ENCODE measurements around the gene TSR2. TPM values are rescaled to one million over a fixed set of nuclear protein-coding genes. Genes with fewer than 3 reads are reported as not detected.
"Not testable (repeated sequence)": the region's sequence is repeated elsewhere in the genome, so short reads cannot be mapped to it uniquely, and the experiment has no call there.

Gene TSR2
- polyA plus RNA-seq, 6 donors from 2014 or later: 63.7 to 91.9 (median 71.3) TPM

- Mint-ChIP-seq H3K27ac (no peak overlapping the region), H3K4me1 (peaks cover 0 to 4% (median 4%) of the 10 kb centered on the region in 3 donors), H3K36me3 (no peaks in the 10 kb centered on the region), H3K9me3 (peaks cover 0 to 6% (median under 1%) of the 10 kb centered on the region in 7 donors), H3K27me3 (peaks cover 0 to 37% (median 0%) of the 10 kb centered on the region in 3 donors), H3K4me3 (no peak overlapping the region)
- ATAC-seq (ENCODE audit: low read depth in 2 of 2): no peak
- DNase-seq: no peak
Observed at GRCh38 chrX:54484666-54485065, 44.5 kb downstream of the TSR2 start.

GRCh38 chrX:54489819-54490218 is 49.6 kb downstream of the TSR2 start:
- not testable (repeated sequence) for H3K9me3 Mint-ChIP-seq

GRCh38 chrX:54492340-54492739 is 52.1 kb downstream of the TSR2 start:
- ATAC-seq (ENCODE audit: low read depth in 2 of 2) (no peak), DNase-seq (no peak)
- H3K27me3 Mint-ChIP-seq: peaks cover 22 to 43% (median 30%) of the 10 kb centered on the region in 3 donors
- H3K4me1 Mint-ChIP-seq: peaks cover 3 to 10% (median 6%) of the 10 kb centered on the region in 3 donors
- peaks cover 0 to 13% of the 10 kb centered on the region in 2 donors for H3K36me3 Mint-ChIP-seq
- H3K4me3 Mint-ChIP-seq: no peak overlapping the region
- H3K9me3 Mint-ChIP-seq: peaks cover 0 to 11% (median 8%) of the 10 kb centered on the region in 7 donors
- no peak overlapping the region for H3K27ac Mint-ChIP-seq

More at GRCh38 chrX:54489819-54490218, 49.6 kb downstream of the TSR2 start:
- not testable (repeated sequence) for H3K4me3 Mint-ChIP-seq; ATAC-seq (ENCODE audit: low read depth in 2 of 2); H3K36me3 Mint-ChIP-seq; H3K4me1 Mint-ChIP-seq; DNase-seq; H3K27ac Mint-ChIP-seq
- peaks cover 16 to 33% (median 17%) of the 10 kb centered on the region in 3 donors for H3K27me3 Mint-ChIP-seq

- peak overlapping the region; percentile 38 to 83 (median 70) for H3K4me3 Mint-ChIP-seq
- peaks cover 0 to 13% of the 10 kb centered on the region in 2 donors for H3K36me3 Mint-ChIP-seq
- H3K27me3 Mint-ChIP-seq: peaks cover 34 to 63% (median 40%) of the 10 kb centered on the region in 3 donors
- H3K4me1 Mint-ChIP-seq: peaks cover 3 to 10% (median 6%) of the 10 kb centered on the region in 3 donors
- H3K9me3 Mint-ChIP-seq: peaks cover 0 to 10% (median 6%) of the 10 kb centered on the region in 7 donors
- no peak for ATAC-seq (ENCODE audit: low read depth in 2 of 2)
- no peak for DNase-seq
- peak overlapping the region in 1 of 6 donors; percentile 70 for H3K27ac Mint-ChIP-seq
Observed at GRCh38 chrX:54494166-54494988, 54.2 kb downstream of the TSR2 start.

Other genes with a start within 250 kb of the TSR2 start
- under 1 TPM in 4 of 6 donors, not detected in 2; 0.34 to 0.60 (median 0.41) TPM for gene WNK3, start 82.4 kb upstream of the TSR2 start, polyA plus RNA-seq (ENCODE audit: low read depth in 6 of 6)
- gene FGD1, start 55.8 kb downstream of the TSR2 start, polyA plus RNA-seq (ENCODE audit: low read depth in 6 of 6): under 1 TPM; 0.50 to 0.95 (median 0.79) TPM
- gene GNL3L, start 89.8 kb downstream of the TSR2 start, polyA plus RNA-seq (ENCODE audit: low read depth in 6 of 6): 10 to 100 TPM; 15.1 to 35.4 (median 27.4) TPM

All from naive B cell (primary cell).